HG03565 (cell line): ENCODE data around the gene HPS3.
A peak's percentile ranks its signal among the peaks of the same experiment; 100 is the strongest.
"Not testable (repeated sequence)": the region's sequence is repeated elsewhere in the genome, so short reads cannot be mapped to it uniquely, and the experiment has no call there.

Experiments
- ATAC-seq: cut with Tn5 transposase; IDR thresholded peaks from one replicate; pipeline ENCODE4 v1.9.1; 2021; ENCODE audit warnings: mild to moderate bottlenecking, moderate library complexity; ENCODE audit not compliant: unreplicated experiment

The HPS3 gene

DNA sequence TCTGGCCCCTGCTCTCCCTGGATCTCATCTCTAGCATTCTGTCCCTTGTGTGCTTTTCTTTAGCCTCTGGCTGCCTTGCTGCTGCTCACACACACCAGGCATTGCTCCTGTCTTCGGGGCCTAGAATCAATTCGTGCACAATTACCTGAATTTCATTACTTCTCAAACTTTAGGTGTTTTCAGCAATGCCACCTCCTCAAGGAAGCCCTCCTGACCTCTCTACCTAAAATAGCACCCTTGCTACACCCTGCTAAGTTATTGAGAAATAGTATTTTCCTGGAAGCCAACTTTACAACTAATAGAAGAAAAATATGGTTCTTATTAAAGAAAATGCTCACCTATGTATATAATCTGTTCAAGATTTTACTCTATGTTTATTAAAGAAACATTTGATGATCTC is 51.7 kb downstream of the HPS3 start:
- no peak for ATAC-seq

DNA sequence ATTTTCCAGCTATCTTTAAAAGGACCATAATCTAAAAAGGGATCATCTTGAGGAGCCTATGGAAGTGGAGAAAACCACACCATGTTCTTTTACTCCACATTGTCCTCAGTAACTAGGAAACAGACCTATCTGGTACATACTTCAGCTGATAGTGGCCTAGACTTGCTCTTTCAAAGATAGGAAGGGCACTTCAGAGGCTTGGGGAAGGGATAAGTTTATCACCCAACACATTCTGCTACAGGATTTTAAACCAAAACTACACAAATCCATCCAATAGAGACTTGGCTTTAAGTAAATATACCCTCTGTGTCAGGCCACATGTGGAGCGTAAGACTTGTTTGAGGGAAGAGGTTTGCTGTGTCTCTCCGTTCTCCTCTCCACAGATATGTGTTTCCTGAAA is 56.8 kb downstream of the HPS3 start:
- ATAC-seq: no peak

- no peak for ATAC-seq
Measured at GRCh38 chr3:149186721-149187120, 57.3 kb downstream of the HPS3 start.

DNA sequence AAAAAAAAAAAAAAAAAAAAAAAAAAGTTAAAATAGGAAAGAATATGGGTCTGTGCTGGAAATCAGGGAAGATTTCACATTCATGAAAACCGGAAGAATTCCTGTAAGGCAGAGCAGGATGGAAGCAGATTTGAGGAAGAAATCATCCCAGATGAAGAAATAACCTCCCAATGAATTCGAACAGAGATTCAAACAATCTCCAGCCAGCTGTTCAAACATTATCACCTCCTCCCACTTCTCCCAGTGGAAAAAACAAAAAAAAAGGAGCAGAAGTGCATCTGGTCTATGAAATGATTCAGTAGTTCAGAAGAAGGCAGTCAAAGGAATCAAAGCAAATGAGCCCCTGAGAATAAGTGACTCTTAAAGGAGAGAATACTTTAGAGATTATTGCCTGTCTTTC is 59.1 kb downstream of the HPS3 start:
- ATAC-seq: no peak

GRCh38 chr3:149195221-149195620 is 65.8 kb downstream of the HPS3 start:
- no peak for ATAC-seq

GRCh38 chr3:149196805-149197592 is 67.6 kb downstream of the HPS3 start:
- not testable (repeated sequence) for ATAC-seq

- no peak for ATAC-seq
Measured at GRCh38 chr3:149197669-149198068, 68.2 kb downstream of the HPS3 start.

GRCh38 chr3:149198611-149199010 is 69.2 kb downstream of the HPS3 start:
- no peak for ATAC-seq

GRCh38 chr3:149199474-149199873 is 70.0 kb downstream of the HPS3 start:
- ATAC-seq: no peak

DNA sequence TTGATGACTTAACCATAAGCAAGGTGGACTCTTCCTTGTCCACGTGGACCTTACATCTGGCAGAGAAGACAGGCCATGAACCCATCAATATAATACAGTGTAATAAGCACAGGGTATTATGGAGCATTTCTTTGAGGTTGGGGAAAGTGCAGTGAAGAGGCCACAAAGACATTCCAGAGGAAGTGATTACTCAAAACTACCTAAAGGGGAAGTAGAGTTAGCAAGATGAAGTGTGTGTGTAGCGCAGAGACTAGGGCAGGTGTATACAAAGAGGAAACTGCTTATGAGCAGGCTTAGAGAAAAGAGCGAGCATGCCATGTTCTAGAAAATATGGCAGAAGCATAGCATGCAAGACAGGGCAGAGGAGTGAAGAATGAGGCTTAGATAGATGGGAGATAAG is 74.3 kb downstream of the HPS3 start:
- peak; percentile 99 for ATAC-seq

DNA sequence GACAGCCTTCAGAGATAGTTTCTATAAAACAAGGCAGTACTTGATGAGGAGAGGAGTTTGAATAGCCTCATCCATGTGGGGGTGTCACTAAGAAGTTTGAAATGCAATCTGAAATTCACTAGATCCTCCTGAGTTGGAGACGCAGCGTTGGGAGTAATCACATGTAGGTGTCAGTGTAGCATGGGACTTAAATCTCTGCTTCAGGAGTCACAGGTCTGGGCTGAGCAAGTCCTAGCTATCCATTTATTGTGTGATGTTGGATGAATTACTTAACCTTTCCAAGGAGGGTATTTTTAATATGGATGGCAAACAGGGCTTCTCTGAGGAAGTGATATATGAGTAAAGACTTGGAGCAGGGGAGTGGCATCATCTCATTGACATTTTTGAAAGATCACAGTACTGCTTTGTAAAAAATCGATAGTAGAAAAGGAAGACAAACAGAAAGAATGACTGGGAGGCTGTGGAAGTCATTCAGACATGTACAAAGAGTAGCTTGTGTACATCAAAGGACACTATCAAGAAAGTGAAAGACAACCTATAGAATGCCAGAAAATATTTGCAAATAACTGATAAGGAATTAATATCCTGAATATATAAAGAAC is 75.1 kb downstream of the HPS3 start:
- ATAC-seq: no peak

- ATAC-seq: no peak
Measured at GRCh38 chr3:149207475-149207874, 78.0 kb downstream of the HPS3 start.

DNA sequence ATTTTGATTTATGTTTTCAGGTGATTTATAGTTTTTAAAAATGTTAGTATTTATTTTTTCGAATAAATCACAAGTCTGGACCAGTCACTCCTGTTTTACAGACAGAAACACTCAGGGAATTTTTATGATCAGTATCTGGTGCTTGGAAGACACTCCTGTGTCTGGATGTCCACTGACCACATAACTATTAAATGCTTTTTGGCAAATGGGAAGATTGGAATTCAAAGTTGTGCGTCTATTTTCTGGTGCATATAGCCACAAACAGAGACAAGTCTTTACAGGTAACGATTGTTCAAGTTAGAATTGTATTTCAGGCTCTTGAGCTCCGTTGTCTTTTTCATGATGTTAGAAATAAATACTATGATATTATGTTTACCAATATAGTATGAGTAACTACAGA is 80.0 kb downstream of the HPS3 start:
- no peak for ATAC-seq

DNA sequence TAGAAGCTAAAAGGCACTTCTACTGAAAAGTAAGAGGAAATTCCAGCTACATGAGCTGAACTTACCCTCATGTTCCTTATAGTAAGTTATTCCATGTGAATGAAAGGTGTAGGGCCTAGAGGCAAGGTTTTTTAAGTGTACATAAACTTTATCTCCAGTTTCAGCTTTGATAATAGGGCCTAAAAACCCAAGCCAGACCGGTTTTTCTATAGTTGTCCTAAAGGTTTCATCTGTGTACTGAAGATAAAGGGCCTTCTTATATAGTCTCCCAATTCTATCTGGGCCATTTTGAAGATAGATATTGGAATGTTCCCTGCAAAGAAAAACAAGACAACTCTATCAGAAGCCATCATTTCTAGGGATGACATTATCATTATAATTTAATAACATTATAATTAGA is 82.9 kb downstream of the HPS3 start:
- no peak for ATAC-seq

DNA sequence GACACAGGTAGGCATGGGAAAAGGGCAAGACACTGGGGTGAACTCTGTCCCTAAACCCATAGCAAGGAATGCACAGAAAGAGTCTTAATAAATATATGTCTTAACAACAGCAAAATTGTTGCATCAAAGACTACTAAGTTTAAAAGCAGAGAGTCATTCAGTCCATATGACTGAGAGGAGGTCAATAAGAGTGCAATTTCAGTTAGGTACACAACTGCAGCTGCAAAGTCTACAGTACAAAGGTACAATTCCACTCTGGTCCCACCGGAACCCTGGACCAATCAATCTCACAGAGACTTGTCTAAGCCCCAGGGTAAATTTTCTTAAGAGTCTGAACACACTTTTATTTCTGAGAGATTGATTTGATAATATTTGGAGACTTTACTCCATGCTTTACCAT is 85.3 kb downstream of the HPS3 start:
- ATAC-seq: no peak

DNA sequence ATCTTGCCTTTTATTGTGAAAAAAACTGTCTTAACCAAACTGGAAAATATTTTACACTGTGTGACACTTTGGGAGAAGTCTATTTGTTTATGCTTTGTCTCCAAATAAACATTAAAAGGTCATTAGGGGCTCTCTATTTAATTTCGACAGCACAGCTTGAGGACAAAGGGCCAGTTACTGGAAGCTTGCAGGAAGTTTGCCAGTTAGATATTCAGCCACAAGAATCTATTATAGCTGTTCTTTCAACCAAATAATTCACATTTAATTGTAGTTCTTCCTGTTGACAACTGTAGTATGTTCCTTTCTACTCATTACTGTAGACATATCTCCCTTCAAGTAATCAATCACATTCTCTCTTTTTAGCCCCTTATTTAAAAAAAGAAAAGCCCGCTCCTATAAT is 86.1 kb downstream of the HPS3 start:
- ATAC-seq: no peak

DNA sequence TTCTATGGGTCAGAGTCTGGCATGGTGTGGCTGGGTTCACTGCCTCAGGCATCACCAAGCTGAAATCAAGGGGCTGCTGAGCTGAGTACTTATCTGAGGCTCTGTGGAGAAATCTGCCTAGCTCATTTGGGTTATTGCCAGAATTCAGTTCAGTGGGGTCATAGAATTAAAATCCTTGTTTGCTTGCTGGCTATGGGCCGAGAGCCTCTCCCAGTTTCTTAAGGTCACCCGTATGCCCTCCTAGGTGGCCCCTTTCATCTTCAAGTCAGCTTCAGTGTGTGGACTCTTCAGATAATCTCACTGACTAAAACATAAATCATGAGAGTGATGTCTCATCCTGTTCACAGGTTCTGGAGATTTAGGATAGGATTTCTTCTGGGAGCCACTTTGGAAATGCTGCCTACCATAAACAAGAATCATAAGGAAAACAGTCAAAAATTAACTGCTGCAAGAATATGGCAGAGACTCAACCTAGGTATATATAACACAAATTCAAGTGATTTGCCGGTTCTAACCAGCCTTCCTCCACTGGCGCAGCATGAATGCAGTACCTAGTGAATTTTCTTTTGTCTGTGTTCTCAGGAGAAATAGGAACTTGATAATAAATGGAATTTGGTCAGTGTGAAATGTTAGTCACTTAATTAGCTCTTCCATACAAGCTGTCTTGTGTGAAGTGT is 86.9 kb downstream of the HPS3 start:
- ATAC-seq: no peak

GRCh38 chr3:149217347-149217746 is 87.9 kb downstream of the HPS3 start:
- no peak for ATAC-seq

DNA sequence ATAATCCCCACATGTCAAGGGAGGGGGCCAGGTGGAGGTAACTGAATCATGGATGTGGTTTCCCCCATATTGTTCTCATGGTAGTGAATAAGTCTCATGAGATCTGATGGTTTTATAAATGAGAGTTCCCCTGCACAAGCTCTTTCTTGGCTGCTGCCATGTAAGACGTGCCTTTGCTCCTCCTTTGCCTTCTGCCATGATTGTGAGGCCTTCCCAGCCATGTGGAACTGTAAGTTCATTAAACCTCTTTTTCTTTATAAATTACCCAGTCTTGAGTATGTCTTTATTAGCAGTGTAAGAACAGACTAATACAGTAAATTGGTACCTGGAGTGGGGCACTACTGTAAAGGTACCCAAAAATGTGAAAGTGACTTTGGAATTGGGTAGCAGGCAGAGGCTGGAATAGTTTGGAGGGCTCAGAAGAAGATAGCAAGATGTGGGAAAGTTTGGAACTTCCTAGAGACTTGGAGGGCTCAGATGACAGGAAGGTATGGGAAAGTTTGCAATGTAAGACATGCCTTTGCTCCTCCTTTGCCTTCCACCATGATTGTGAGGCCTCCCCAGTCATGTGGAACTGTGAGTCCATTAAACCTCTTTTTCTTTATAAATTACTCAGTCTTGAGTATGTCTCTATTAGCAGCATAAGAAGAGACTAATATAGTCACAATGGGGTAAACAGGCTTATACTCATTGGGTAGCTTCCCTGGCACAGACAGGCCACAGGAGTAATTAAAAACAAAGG is 90.1 kb downstream of the HPS3 start:
- not testable (repeated sequence) for ATAC-seq

DNA sequence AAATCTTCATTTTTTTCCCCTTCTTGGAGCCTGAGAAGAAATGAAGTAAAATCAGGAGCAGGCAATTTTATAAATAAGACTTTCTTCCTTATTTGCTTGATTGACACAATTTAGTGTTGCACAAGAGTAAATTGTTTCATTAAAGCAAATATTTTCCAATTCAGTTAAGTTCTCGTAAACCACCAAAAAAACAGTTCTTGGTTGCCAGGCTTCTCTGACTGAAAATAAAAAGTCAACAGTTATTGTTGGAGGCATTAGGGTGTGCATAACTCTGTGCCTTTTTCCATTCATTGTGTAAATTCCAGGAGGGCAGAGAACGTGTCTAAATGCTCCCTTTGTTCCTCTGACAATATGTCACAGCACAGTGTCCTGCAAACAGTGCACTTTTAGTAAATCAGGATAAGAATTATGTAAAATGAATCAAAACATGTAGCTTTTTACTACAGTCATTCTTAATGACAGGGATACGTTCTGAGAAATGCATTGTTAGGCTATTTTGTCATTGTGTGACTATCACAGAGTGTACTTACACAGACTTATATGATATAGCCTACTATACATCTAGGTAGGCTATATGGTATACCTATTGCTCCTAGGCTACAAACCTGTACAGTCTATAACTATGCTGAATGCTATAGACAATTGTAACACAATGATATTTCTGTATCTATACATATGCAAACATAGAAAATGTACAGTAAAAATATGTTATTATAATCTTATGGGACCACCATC is 92.5 kb downstream of the HPS3 start, which contains the start of gene CP:
CP (minus strand) TSS at position 47 of the 735 bp plus-strand sequence; CDS start at position 10, 37 bp downstream.
- ATAC-seq: no peak
